Measurements from ENCODE around the gene SIGLEC7.

DNA sequence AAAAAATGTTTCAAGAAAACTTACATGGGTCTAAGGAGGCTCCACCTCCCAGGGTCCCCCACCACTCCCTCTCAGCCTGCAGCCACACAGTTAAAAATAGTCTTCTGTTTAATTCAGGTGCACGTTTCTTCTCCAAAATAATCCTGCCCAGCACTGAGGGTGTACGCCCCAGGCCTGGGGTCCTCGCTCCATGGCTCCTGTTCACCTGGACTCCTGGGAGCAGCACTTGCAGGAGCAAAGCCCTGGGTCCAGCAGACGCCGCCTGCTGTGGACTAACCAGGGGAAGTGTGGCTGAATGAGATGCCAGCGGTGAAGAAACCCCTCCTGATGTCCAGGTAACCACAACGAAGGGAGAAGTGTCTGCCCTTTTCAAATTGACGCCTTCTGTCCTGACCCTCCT, 41.5 kb downstream of the SIGLEC7 start:
- no peak for TF ChIP-seq POLR2AphosphoS5 (IDR thresholded peaks at IDR 0.05)
- TF ChIP-seq, protein P1, sequence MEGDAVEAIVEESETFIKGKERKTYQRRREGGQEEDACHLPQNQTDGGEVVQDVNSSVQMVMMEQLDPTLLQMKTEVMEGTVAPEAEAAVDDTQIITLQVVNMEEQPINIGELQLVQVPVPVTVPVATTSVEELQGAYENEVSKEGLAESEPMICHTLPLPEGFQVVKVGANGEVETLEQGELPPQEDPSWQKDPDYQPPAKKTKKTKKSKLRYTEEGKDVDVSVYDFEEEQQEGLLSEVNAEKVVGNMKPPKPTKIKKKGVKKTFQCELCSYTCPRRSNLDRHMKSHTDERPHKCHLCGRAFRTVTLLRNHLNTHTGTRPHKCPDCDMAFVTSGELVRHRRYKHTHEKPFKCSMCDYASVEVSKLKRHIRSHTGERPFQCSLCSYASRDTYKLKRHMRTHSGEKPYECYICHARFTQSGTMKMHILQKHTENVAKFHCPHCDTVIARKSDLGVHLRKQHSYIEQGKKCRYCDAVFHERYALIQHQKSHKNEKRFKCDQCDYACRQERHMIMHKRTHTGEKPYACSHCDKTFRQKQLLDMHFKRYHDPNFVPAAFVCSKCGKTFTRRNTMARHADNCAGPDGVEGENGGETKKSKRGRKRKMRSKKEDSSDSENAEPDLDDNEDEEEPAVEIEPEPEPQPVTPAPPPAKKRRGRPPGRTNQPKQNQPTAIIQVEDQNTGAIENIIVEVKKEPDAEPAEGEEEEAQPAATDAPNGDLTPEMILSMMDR (IDR thresholded peaks at IDR 0.05) = no peak
- no peak for TF ChIP-seq POLR2A (IDR thresholded peaks at IDR 0.05)
- TF ChIP-seq EP300 (IDR thresholded peaks at IDR 0.05) = no peak

Measured in suprapubic skin (tissue), 4 donors.